ENCODE data around the gene PDCD1LG2.
"Not testable (repeated sequence)": the region's sequence is repeated elsewhere in the genome, so short reads cannot be mapped to it uniquely, and the experiment has no call there.

The PDCD1LG2 gene

GRCh38 chr9:5510360-5510931, at the start of gene PDCD1LG2:
Gene PDCD1LG2 (plus strand): TSS chr9:5510531. CDS start chr9:5522547, 12,016 bp downstream.
- no peak for DNase-seq (ENCODE audit: low read depth)

GRCh38 chr9:5464831-5465330, 45.5 kb upstream of the PDCD1LG2 start:
- DNase-seq (ENCODE audit: low read depth): not testable (repeated sequence)

GRCh38 chr9:5466005-5466404, 44.3 kb upstream of the PDCD1LG2 start:
- DNase-seq (ENCODE audit: low read depth): no peak

- no peak for DNase-seq (ENCODE audit: low read depth)
Observed at GRCh38 chr9:5466766-5467165, 43.6 kb upstream of the PDCD1LG2 start.

GRCh38 chr9:5468850-5469249, 41.5 kb upstream of the PDCD1LG2 start:
- no peak for DNase-seq (ENCODE audit: low read depth)

- DNase-seq (ENCODE audit: low read depth): no peak
Observed at GRCh38 chr9:5470122-5470521, 40.2 kb upstream of the PDCD1LG2 start.

GRCh38 chr9:5470816-5471215, 39.5 kb upstream of the PDCD1LG2 start:
- no peak for DNase-seq (ENCODE audit: low read depth)

GRCh38 chr9:5475611-5476010, 34.7 kb upstream of the PDCD1LG2 start:
- not testable (repeated sequence) for DNase-seq (ENCODE audit: low read depth)

- DNase-seq (ENCODE audit: low read depth): no peak
Observed at GRCh38 chr9:5478206-5478605, 32.1 kb upstream of the PDCD1LG2 start.

- DNase-seq (ENCODE audit: low read depth): no peak
Observed at GRCh38 chr9:5479994-5480694, 30.2 kb upstream of the PDCD1LG2 start.

GRCh38 chr9:5480919-5481318, 29.4 kb upstream of the PDCD1LG2 start:
- DNase-seq (ENCODE audit: low read depth): no peak

GRCh38 chr9:5481322-5482040, 28.9 kb upstream of the PDCD1LG2 start:
- no peak for DNase-seq (ENCODE audit: low read depth)

GRCh38 chr9:5482194-5482593, 28.1 kb upstream of the PDCD1LG2 start:
- DNase-seq (ENCODE audit: low read depth): no peak

GRCh38 chr9:5483306-5483705, 27.0 kb upstream of the PDCD1LG2 start:
- no peak for DNase-seq (ENCODE audit: low read depth)

GRCh38 chr9:5485378-5486085, 24.8 kb upstream of the PDCD1LG2 start:
- DNase-seq (ENCODE audit: low read depth): no peak

GRCh38 chr9:5486988-5487387, 23.3 kb upstream of the PDCD1LG2 start:
- DNase-seq (ENCODE audit: low read depth): no peak

- DNase-seq (ENCODE audit: low read depth): no peak
Observed at GRCh38 chr9:5488221-5489008, 21.9 kb upstream of the PDCD1LG2 start.

- no peak for DNase-seq (ENCODE audit: low read depth)
Observed at GRCh38 chr9:5489630-5490490, 20.5 kb upstream of the PDCD1LG2 start.

- no peak for DNase-seq (ENCODE audit: low read depth)
Observed at GRCh38 chr9:5492965-5493678, 17.2 kb upstream of the PDCD1LG2 start.
